Neuronal stem cell (in vitro differentiated cells): ENCODE measurements around the gene FGL2.

ENCODE experiments used
- DNase-seq: peaks from one replicate; pipeline ENCODE4 v3.0.0-alpha.2; 2013; ENCODE audit warnings: low spot score
- H2AFZ ChIP-seq: one replicate; pipeline ENCODE4 v1.6.1; 2013; ENCODE audit warnings: mild to moderate bottlenecking, low read length, inconsistent platforms
- H2AK5ac ChIP-seq: 2 replicates; pipeline ENCODE4 v1.6.1; 2013; ENCODE audit warnings: low read depth, mild to moderate bottlenecking, inconsistent platforms, low read length, moderate library complexity, mixed read lengths
- H2BK120ac ChIP-seq: 2 replicates; pipeline ENCODE4 v1.6.1; 2013; ENCODE audit warnings: low read depth, mild to moderate bottlenecking, inconsistent platforms, low read length, moderate library complexity, mixed read lengths
- H2BK12ac ChIP-seq: one replicate; pipeline ENCODE4 v1.6.1; 2013; ENCODE audit warnings: low read length, inconsistent platforms
- H2BK15ac ChIP-seq: 2 replicates; pipeline ENCODE4 v1.6.1; 2013; ENCODE audit warnings: mild to moderate bottlenecking, low read length, inconsistent platforms, mixed read lengths
- H2BK5ac ChIP-seq: one replicate; pipeline ENCODE4 v1.6.1; 2013; ENCODE audit warnings: inconsistent platforms, mild to moderate bottlenecking, low read length, moderate library complexity
- H3K14ac ChIP-seq: one replicate; pipeline ENCODE4 v1.6.1; 2013; ENCODE audit warnings: low read length, inconsistent platforms
- H3K18ac ChIP-seq: 2 replicates; pipeline ENCODE4 v1.6.1; 2013; ENCODE audit warnings: low read length, inconsistent platforms
- H3K23ac ChIP-seq: 2 replicates; pipeline ENCODE4 v1.6.1; 2013; ENCODE audit warnings: low read depth, mild to moderate bottlenecking, mixed read lengths, low read length, inconsistent platforms; ENCODE audit not compliant: poor library complexity
- H3K27ac ChIP-seq: replicated peaks from 3 replicates; pipeline ENCODE4 v1.5.1; 2013; ENCODE audit warnings: low read length, inconsistent platforms
- H3K27me3 ChIP-seq, 3 experiments: 2 replicates each; pipeline ENCODE4 v1.6.1; 2013; ENCODE audit warnings: low read length in 3 of 3, mild to moderate bottlenecking in 2 of 3, inconsistent platforms in 1 of 3, low read depth in 1 of 3, mixed read lengths in 1 of 3, moderate library complexity in 1 of 3; ENCODE audit not compliant: control insufficient read depth in 3 of 3, insufficient read depth in 3 of 3
- H3K36me3 ChIP-seq, 2 donors: replicated peaks in 1 of 2; 2 replicates each; pipeline ENCODE4 v1.6.1; 2013; ENCODE audit warnings: low read length in 2 of 2; ENCODE audit not compliant: control insufficient read depth in 2 of 2, insufficient read depth in 2 of 2
- H3K4ac ChIP-seq: 2 replicates; pipeline ENCODE4 v1.6.1; 2013; ENCODE audit warnings: inconsistent platforms, mild to moderate bottlenecking, low read length, moderate library complexity
- H3K4me1 ChIP-seq, 2 donors: 1 replicate in 1 of 2; 2 replicates in 1 of 2; pipeline ENCODE4 v1.6.1; 2013; ENCODE audit warnings: low read length in 2 of 2, low read depth in 1 of 2; ENCODE audit not compliant: control insufficient read depth in 2 of 2, insufficient read depth in 1 of 2
- H3K4me2 ChIP-seq: one replicate; pipeline ENCODE4 v1.6.1; 2013; ENCODE audit warnings: mild to moderate bottlenecking, low read length, inconsistent platforms; ENCODE audit not compliant: insufficient read depth, poor library complexity, severe bottlenecking
- H3K4me3 ChIP-seq, 2 donors: 2 replicates each; pipeline ENCODE4 v1.5.1; 2013; ENCODE audit warnings: low read length in 2 of 2, mild to moderate bottlenecking in 2 of 2, inconsistent platforms in 1 of 2, moderate library complexity in 1 of 2
- H3K79me1 ChIP-seq: one replicate; pipeline ENCODE4 v1.6.1; 2013; ENCODE audit warnings: low read depth, mild to moderate bottlenecking, inconsistent platforms, low read length, moderate library complexity
- H3K9ac ChIP-seq: one replicate; pipeline ENCODE4 v1.6.1; 2013; ENCODE audit warnings: mild to moderate bottlenecking, low read depth, low read length, inconsistent platforms; ENCODE audit not compliant: poor library complexity
- H3K9me3 ChIP-seq, 2 donors: replicated peaks in 1 of 2; 2 replicates each; pipeline versions ENCODE3 to v1.6.1; 2013; ENCODE audit warnings: low read length in 2 of 2, mild to moderate bottlenecking in 2 of 2, inconsistent platforms in 1 of 2, low read depth in 1 of 2, mixed read lengths in 1 of 2, moderate library complexity in 1 of 2; ENCODE audit not compliant: control insufficient read depth in 2 of 2, insufficient read depth in 1 of 2
- H4K8ac ChIP-seq: one replicate; pipeline ENCODE4 v1.6.1; 2013; ENCODE audit warnings: low read depth, mild to moderate bottlenecking, inconsistent platforms, low read length, moderate library complexity
- H4K91ac ChIP-seq: one replicate; pipeline ENCODE4 v1.6.1; 2013; ENCODE audit warnings: low read length, low read depth, mild to moderate bottlenecking, inconsistent platforms; ENCODE audit not compliant: poor library complexity
- WGBS, 2 donors: extraction: QIAGEN DNeasy Blood & Tissue Kit; methylation state at CpG; one replicate each; pipeline ENCODE4 v1.1.7; 2013; ENCODE audit warnings: missing lambda C conversion rate in 2 of 2, mixed read lengths in 1 of 2; ENCODE audit not compliant: insufficient read length in 2 of 2, insufficient replicate concordance in 1 of 2; ENCODE audit errors: extremely low coverage in 2 of 2; 5-methylcytosine and 5-hydroxymethylcytosine counted together

The FGL2 gene

DNA sequence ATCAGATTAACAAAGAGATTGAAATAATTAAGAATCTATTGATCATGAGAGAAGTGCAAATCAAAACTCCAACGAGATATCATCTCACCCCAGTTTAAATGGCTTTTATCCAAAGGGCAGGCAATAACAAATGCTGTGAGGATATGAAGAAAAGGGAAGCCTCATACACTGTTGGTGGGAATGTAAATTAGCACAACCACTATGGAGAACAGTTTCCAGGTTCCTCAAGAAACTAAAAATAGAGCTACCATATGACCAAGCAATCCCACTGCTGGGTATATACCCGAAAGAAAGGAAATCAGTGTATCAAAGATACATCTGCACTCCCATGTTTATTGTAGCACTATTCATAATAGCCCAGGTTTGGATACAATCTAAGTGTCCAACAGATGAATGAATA is 13.8 kb downstream of the FGL2 start:
- WGBS, 2 donors: no CpG with 5 or more reads among the region's 2 CpGs
- H4K91ac ChIP-seq: no peak overlapping the region
- no peaks in the 10 kb centered on the region for H3K36me3 ChIP-seq
- H3K18ac ChIP-seq: no peak overlapping the region
- H4K8ac ChIP-seq: no peak overlapping the region
- H2AFZ ChIP-seq: no peak overlapping the region
- no peaks in the 10 kb centered on the region for H3K27me3 ChIP-seq
- no peak overlapping the region for H3K4ac ChIP-seq
- H2BK12ac ChIP-seq: no peak overlapping the region
- H2BK5ac ChIP-seq: no peak overlapping the region
- no peak overlapping the region for H2BK120ac ChIP-seq
- no peak overlapping the region for H2AK5ac ChIP-seq
- no peak overlapping the region for H3K27ac ChIP-seq
- H2BK15ac ChIP-seq: no peak overlapping the region
- H3K9ac ChIP-seq: no peak overlapping the region
- H3K4me3 ChIP-seq: no peak overlapping the region
- H3K9me3 ChIP-seq: no peaks in the 10 kb centered on the region
- H3K4me1 ChIP-seq: no peaks in the 10 kb centered on the region
- no peak overlapping the region for H3K14ac ChIP-seq
- no peak for DNase-seq
- H3K4me2 ChIP-seq: no peak overlapping the region
- no peak overlapping the region for H3K23ac ChIP-seq
- H3K79me1 ChIP-seq: no peaks in the 10 kb centered on the region

DNA sequence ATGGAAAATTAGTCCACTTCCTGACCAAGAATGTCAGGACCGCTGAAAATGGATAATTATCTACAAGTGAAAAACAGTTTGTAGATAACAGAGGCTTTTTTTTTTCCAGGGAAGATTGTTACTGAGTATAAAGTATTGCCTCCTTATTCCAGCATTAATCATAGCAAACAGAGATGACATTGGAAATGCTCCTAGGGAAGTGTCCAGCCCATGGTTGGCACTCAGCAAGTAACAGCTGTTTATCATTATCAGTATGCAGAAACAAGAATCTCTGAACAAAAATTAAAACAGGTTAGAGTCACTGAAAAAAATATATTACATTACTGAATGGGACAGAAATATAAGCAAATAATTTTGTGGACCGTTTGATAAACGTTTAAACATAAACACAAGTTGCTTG is 14.6 kb downstream of the FGL2 start:
- Histone ChIP-seq H3K4me3 (no peak overlapping the region), H3K4me1 (no peaks in the 10 kb centered on the region), H2BK12ac (no peak overlapping the region), H3K9ac (no peak overlapping the region), H4K8ac (no peak overlapping the region), H3K23ac (no peak overlapping the region), H2AFZ (no peak overlapping the region), H2BK120ac (no peak overlapping the region), H3K4ac (no peak overlapping the region), H2BK15ac (no peak overlapping the region), H3K4me2 (no peak overlapping the region), H4K91ac (no peak overlapping the region), H3K27ac (no peak overlapping the region), H3K14ac (no peak overlapping the region), H3K27me3 (no peaks in the 10 kb centered on the region), H2AK5ac (no peak overlapping the region), H3K18ac (no peak overlapping the region), H3K36me3 (no peaks in the 10 kb centered on the region), H2BK5ac (no peak overlapping the region), H3K9me3 (no peaks in the 10 kb centered on the region), H3K79me1 (no peaks in the 10 kb centered on the region)
- no peak for DNase-seq
- no CpG with 5 or more reads among the region's 3 CpGs for WGBS, 2 donors

DNA sequence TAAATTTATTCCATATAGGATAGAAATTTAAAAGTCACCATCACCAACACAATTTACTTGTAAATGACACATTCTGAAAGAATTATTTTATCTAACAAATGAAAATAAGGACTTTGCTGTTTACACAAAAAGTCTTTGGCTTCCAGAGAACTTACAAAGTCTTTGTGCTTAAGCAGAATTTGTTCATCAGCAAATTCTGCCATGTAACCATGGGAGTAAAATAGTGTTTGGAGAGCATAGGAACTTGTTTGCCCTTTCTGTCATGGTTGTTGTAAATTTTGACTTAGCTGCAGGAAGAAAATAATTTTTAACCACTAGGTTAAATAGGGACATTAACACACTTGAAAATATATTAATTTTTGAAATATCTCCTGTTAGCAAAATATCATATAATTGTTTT is 15.2 kb downstream of the FGL2 start:
- Histone ChIP-seq H3K9me3 (no peaks in the 10 kb centered on the region), H2BK15ac (no peak overlapping the region), H3K14ac (no peak overlapping the region), H3K18ac (no peak overlapping the region), H2BK5ac (no peak overlapping the region), H3K4me2 (no peak overlapping the region), H3K27ac (no peak overlapping the region), H3K79me1 (no peaks in the 10 kb centered on the region), H3K4me3 (no peak overlapping the region), H3K23ac (no peak overlapping the region), H2BK12ac (no peak overlapping the region), H4K91ac (no peak overlapping the region), H2AFZ (no peak overlapping the region), H3K4me1 (no peaks in the 10 kb centered on the region), H3K9ac (no peak overlapping the region), H2AK5ac (no peak overlapping the region), H3K36me3 (no peaks in the 10 kb centered on the region), H4K8ac (no peak overlapping the region), H3K27me3 (no peaks in the 10 kb centered on the region), H2BK120ac (no peak overlapping the region), H3K4ac (no peak overlapping the region)
- no peak for DNase-seq

DNA sequence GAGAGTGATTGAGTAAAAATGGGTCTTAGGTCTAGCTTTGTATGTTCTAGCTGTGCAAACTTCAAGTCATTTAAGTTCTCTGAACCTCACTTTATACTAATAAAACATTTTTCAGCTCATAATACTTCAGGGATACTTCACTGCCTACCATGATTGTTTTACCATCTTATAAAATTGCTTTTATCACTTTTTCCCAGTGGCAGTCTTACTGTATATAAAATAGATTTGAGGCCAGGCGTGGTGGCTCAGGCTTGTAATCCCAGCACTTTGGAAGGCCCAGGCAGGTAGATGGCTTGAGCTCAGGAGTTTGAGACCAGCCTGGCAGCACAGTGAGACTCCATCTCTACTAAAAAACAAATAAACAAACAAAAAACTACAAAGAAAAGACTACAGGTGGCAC is 17.4 kb downstream of the FGL2 start:
- no peak overlapping the region for H4K91ac ChIP-seq
- H3K4ac ChIP-seq: no peak overlapping the region
- no peak overlapping the region for H2AFZ ChIP-seq
- H3K23ac ChIP-seq: no peak overlapping the region
- no peak overlapping the region for H3K27ac ChIP-seq
- H3K18ac ChIP-seq: no peak overlapping the region
- no peak for DNase-seq
- H2BK120ac ChIP-seq: no peak overlapping the region
- no peaks in the 10 kb centered on the region for H3K9me3 ChIP-seq
- no peak overlapping the region for H2AK5ac ChIP-seq
- H3K4me2 ChIP-seq: no peak overlapping the region
- H3K79me1 ChIP-seq: no peaks in the 10 kb centered on the region
- H3K4me3 ChIP-seq: no peak overlapping the region
- H3K36me3 ChIP-seq: no peaks in the 10 kb centered on the region
- no peak overlapping the region for H4K8ac ChIP-seq
- no peak overlapping the region for H2BK5ac ChIP-seq
- H3K9ac ChIP-seq: no peak overlapping the region
- WGBS, 2 donors: no CpG with 5 or more reads among the region's 1 CpG
- no peaks in the 10 kb centered on the region for H3K27me3 ChIP-seq
- no peaks in the 10 kb centered on the region for H3K4me1 ChIP-seq
- no peak overlapping the region for H2BK15ac ChIP-seq
- no peak overlapping the region for H2BK12ac ChIP-seq
- no peak overlapping the region for H3K14ac ChIP-seq
